Right cardiac atrium (tissue), 5 donors: ENCODE results near the gene OTOP3. TPM values are rescaled to one million over a fixed set of nuclear protein-coding genes. Genes with fewer than 3 reads are reported as not detected.

Experiments used
- ATAC-seq, 2 donors: fragments of 200-7000 bp; cut with Tn5 transposase; one replicate each; pipeline versions ENCODE4 v1.8.0 to v1.9.1; 2020; ENCODE audit warnings: moderate library complexity in 2 of 2, mild to moderate bottlenecking in 1 of 2
- DNase-seq, 3 donors: peaks; one replicate each; pipeline ENCODE4 v3.0.0-alpha.2; 2020
- H3K27ac ChIP-seq: one replicate; pipeline ENCODE4 v1.5.1; 2013; ENCODE audit warnings: mild to moderate bottlenecking, low read length, control low read depth, moderate library complexity
- H3K27me3 ChIP-seq: one replicate; pipeline ENCODE4 v1.6.1; 2013; ENCODE audit not compliant: control insufficient read depth, insufficient read depth
- H3K4me1 ChIP-seq: one replicate; pipeline ENCODE4 v1.6.1; 2013; ENCODE audit warnings: low read length; ENCODE audit not compliant: control insufficient read depth, insufficient read depth
- H3K4me3 ChIP-seq: one replicate; pipeline ENCODE4 v1.5.1; 2013; ENCODE audit warnings: low read length, control low read depth
- H3K9me3 ChIP-seq: one replicate; pipeline ENCODE4 v1.6.1; 2013; ENCODE audit warnings: low read length; ENCODE audit not compliant: control insufficient read depth
- WGBS: extraction: QIAGEN DNeasy Blood & Tissue Kit; methylation state at CpG from one replicate; pipeline ENCODE4 v1.1.7; 2013; 5-methylcytosine and 5-hydroxymethylcytosine counted together
- intact Hi-C, 4 donors: fragments of 100-400 bp; cut with DNase I; formaldehyde crosslinking; loops; one replicate each; pipeline versions ENCODE4 v1.11.0 to v1.14.0; 2022 to 2023
- polyA plus RNA-seq: library from polyadenylated mRNA; stranded (reverse); fragments of 200-250 nt; gene quantifications from one replicate; pipeline ENCODE4 v1.2.3, GENCODE V29; 2013
- total RNA-seq, 4 donors: library from RNA; stranded (reverse); fragmentation: NEBNext Ultra II Directional; extraction: Animal tissue kit (Norgen Biotek cat#: 25700); gene quantifications; one replicate each; pipeline ENCODE4 v1.2.1, GENCODE V29; 2021
- donor health status: healthy with polysubstance abuse.
- donor health status: DM: no; HTN: yes; CAD: no.
- donor health status: DM: no; HTN: no; CAD: no.
- donor health status: DM: no; HTN: yes; CAD: no; lungs with severe emphysema.
- donor health status: DM: yes; HTN: yes; CAD: no.

Gene OTOP3
- total and polyA plus RNA-seq, 5 donors = not detected

- Histone ChIP-seq H3K9me3 (no peaks in the 10 kb centered on the region), H3K4me3 (no peak overlapping the region), H3K27ac (no peak overlapping the region), H3K4me1 (no peaks in the 10 kb centered on the region), H3K27me3 (no peaks in the 10 kb centered on the region)
- intact Hi-C loops = no loop called here
- ATAC-seq = no peak
- no peak for DNase-seq
- 70% methylated on average over 67 of the region's 67 CpGs for WGBS
Measured at GRCh38 chr17:74919440-74920305, 16.0 kb upstream of the OTOP3 start.

DNA sequence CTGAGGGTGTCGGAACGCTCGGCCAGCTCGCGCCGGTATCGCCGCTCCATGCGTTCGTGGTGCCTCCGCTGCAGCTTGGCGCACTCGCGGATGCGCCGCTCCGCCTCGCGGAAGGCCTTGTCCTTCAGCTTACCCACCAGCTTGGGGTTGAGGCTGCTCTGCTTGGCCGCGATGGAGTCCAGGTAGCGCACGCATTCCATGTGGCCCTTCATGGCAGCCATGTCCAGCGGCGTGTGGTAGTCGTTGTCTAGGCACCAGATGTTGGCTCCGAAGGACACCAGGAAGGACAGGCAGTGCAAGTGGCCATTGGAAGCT, 15.4 kb upstream of the OTOP3 start:
- 80% methylated on average over 27 of the region's 27 CpGs for WGBS
- Histone ChIP-seq H3K4me3 (no peak overlapping the region), H3K27ac (no peak overlapping the region), H3K9me3 (no peaks in the 10 kb centered on the region), H3K4me1 (no peaks in the 10 kb centered on the region), H3K27me3 (no peaks in the 10 kb centered on the region)
- ATAC-seq = no peak
- DNase-seq = no peak
- intact Hi-C loops = no loop called here

DNA sequence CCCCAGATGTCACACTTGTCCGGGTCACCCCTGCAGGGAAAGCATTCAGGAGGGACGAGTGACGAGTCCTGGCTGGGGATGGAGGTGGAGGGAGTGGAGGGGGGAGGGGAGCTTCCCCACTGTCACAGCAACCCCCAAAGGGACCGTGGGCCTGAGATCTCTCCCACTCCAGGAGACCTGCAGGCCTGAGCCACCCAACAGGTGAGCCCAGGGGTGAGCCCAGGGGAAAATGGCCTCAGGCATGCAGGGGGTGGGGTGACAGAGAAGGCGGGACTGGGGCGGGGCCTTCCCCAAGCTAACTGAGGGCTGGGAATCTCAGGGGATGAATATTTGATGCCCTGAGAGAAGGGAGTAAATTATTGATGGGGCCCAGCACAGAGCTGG, 15.1 kb upstream of the OTOP3 start:
- DNase-seq (no peak), ATAC-seq (no peak)
- intact Hi-C loops = no loop called here
- no peaks in the 10 kb centered on the region for H3K4me1 ChIP-seq
- 41% methylated on average over 6 of the region's 6 CpGs for WGBS
- H3K9me3 ChIP-seq = no peaks in the 10 kb centered on the region
- no peak overlapping the region for H3K27ac ChIP-seq
- no peaks in the 10 kb centered on the region for H3K27me3 ChIP-seq
- no peak overlapping the region for H3K4me3 ChIP-seq

DNA sequence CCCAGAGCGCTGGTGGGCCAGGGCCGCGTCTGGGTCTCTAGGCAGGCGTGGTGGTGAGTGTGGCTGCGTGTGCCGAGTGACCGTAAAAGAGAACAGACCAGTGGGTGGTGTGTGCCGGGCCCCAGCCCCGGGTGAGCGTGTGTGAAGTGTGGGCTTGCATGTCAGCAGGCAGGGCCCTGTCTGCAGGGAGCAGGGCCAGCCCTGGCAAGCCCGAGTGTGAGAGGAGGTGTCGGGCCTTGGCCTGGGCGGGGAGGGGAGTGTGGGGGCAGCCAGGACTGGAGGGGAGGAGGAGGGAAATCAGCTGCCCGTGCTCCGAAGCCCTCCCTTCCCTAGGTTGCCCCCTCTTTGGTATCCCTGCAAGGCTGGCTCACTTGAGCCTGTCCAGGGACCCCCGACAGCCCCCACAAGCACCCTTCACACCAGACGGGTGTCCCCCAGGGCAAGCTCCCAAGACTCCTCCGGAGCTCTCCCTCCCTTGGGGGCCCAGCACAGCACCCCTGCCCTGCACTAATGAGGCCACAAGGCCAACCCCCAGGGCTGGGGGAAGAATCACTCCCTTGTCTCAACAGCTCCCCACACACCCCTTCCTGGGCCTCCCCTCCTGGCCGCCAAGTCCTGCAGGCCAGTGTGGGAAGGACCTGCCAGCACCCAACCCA, 14.5 kb upstream of the OTOP3 start:
- H3K27me3 ChIP-seq = no peaks in the 10 kb centered on the region
- peak in 2 of 3 donors; percentile 74 to 84 for DNase-seq
- no peaks in the 10 kb centered on the region for H3K4me1 ChIP-seq
- no peaks in the 10 kb centered on the region for H3K9me3 ChIP-seq
- intact Hi-C loops = no loop called here
- 33% methylated on average over 19 of the region's 19 CpGs for WGBS
- peak; percentile 47 to 59 for ATAC-seq
- no peak overlapping the region for H3K4me3 ChIP-seq
- H3K27ac ChIP-seq = no peak overlapping the region

GRCh38 chr17:74921769-74922168, 13.9 kb upstream of the OTOP3 start:
- WGBS = 97% methylated on average over 2 of the region's 2 CpGs
- Histone ChIP-seq H3K4me1 (no peaks in the 10 kb centered on the region), H3K27me3 (no peaks in the 10 kb centered on the region), H3K9me3 (no peaks in the 10 kb centered on the region), H3K4me3 (no peak overlapping the region), H3K27ac (no peak overlapping the region)
- intact Hi-C loops = no loop called here
- ATAC-seq (no peak), DNase-seq (no peak)

DNA sequence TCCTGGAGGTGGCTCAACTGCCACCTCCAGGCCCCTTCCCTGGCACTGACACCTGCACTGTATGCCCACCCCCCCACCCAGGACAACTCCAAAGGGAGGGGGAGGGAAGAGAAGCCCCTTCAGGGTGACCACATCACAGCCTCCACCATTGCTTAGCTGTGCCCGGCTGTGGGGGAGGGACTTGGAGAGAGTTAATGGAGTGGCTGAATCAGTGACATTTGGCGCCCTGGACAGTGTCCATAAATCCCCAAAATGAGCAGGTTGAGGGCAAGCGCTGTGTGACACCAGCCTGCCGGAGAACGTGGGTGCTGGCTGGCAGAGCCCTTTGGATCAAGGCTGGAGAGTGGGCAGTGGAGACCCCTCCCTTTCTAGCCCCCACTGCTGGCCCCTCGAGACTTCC, 13.5 kb upstream of the OTOP3 start:
- Histone ChIP-seq H3K4me1 (no peaks in the 10 kb centered on the region), H3K27ac (no peak overlapping the region), H3K4me3 (no peak overlapping the region), H3K27me3 (no peaks in the 10 kb centered on the region), H3K9me3 (no peaks in the 10 kb centered on the region)
- intact Hi-C loops = no loop called here
- DNase-seq (no peak), ATAC-seq (no peak)
- 46% methylated on average over 6 of the region's 6 CpGs for WGBS

GRCh38 chr17:74922694-74923537, 12.8 kb upstream of the OTOP3 start, which contains the start of gene USH1G:
TSS of gene USH1G (minus strand) at chr17:74923255. CDS start at chr17:74923073, 182 bp downstream.
- ATAC-seq (peak; percentile 4 to 26), DNase-seq (peak in 1 of 3 donors; percentile 65)
- Histone ChIP-seq H3K4me3 (peak within 1 kb of the TSS; percentile 8), H3K27ac (no peak within 1 kb of the TSS), H3K4me1 (no peaks in the 10 kb centered on the region), H3K9me3 (no peaks in the 10 kb centered on the region), H3K27me3 (no peaks in the 10 kb centered on the region)
- intact Hi-C loops = no loop called here
- whole genome bisulfite sequencing = 5% methylated on average over 57 of the region's 57 CpGs

DNA sequence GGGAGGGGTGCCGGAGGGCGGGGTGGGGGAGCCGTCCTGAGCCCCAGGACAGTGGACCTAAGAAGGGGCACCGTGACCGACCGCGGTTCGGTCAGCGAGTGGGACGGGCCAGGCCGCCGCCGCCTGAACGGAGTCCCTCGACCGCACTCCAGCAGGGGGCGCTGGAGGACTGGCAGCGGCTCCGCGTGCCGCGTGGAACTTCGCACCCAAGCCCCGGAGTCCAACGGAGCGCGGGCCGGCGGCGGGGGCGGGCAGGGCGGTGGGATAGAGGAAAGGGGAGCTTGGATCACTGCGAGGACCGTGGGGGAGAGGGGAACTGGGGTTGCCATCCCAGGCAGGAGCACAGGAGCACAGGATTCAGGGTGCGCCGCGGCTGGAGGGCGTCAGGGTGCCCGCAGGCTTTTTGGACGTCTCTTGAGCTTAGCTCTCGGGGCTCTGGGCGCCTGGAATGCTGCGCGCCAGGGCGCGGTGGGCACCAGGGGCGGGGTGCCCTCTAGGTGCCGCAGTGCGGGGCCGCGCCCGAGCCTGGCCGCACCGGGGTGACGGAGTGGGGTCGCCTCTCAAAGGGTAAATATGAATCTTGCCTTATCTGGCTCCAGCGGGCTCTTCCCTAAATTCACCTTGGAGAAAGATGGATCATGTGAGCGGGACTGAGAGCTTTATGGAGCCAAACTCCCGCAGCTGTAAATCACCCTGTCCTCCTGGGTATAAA, 12.0 kb upstream of the OTOP3 start:
- H3K27me3 ChIP-seq = no peaks in the 10 kb centered on the region
- ATAC-seq = peak; percentile 42 to 72
- no peaks in the 10 kb centered on the region for H3K9me3 ChIP-seq
- WGBS = 4% methylated on average over 59 of the region's 59 CpGs
- no peak overlapping the region for H3K27ac ChIP-seq
- no peaks in the 10 kb centered on the region for H3K4me1 ChIP-seq
- H3K4me3 ChIP-seq = peak overlapping the region; percentile 8
- peak; percentile 76 to 88 (median 86) for DNase-seq
- intact Hi-C loops = no loop called here

DNA sequence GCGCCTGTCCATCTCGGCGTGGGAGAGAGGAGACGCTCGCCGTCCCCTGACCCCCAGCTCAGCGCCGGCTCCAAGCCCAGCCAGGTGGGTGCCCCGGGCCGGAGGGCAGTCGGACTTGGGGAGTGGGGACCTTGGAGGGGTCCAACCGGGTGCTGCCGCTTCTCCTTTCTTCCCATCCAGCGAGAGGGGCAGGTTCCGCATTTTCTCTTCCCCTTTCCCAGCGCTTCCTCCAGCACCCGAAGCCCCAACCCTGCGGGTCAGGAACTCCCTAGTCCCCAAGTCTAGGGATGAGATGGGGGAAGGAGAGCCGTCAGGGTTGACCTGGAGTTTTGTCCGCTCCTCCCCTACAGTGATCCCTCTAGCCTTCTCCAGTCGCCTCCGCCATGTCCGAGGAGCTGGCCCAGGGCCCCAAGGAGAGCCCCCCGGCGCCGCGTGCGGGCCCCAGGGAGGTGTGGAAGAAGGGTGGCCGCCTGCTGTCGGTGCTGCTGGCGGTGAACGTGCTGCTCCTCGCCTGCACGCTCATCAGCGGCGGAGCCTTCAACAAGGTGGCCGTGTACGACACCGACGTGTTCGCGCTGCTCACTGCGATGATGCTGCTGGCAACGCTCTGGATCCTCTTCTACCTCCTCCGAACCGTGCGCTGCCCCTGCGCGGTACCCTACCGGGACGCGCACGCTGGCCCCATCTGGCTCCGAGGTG, 11.3 kb upstream of the OTOP3 start, which contains the start of gene OTOP2:
Gene OTOP2 (plus strand): TSS at position 24 of the 699 bp plus-strand sequence. CDS start 360 bp downstream, at position 384.
- Histone ChIP-seq H3K27ac (no peak within 1 kb of the TSS), H3K4me3 (peak within 1 kb of the TSS; percentile 8), H3K27me3 (no peaks in the 10 kb centered on the region), H3K4me1 (no peaks in the 10 kb centered on the region), H3K9me3 (no peaks in the 10 kb centered on the region)
- intact Hi-C loops = no loop called here
- DNase-seq (peak in 2 of 3 donors; percentile 56 to 74), ATAC-seq (no peak)
- WGBS = 3% methylated on average over 54 of the region's 54 CpGs

DNA sequence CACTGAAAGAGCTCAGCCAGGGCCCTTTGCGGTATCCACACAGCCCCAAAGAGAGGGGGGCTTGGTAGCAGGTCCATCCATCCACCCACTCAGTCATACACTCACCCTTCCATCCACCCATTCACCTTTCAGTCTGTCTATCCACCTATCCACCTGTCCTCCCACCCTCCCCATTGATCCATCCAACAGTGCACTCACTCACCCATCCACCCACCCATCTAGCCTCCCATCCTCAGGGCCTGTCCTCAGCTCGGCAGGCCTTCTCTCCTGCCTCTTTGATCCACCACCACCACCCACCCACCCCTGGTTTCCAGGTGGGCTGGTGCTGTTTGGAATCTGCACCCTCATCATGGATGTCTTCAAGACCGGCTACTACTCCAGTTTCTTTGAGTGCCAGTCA, 10.5 kb upstream of the OTOP3 start:
- Histone ChIP-seq H3K27ac (no peak overlapping the region), H3K4me1 (no peaks in the 10 kb centered on the region), H3K27me3 (no peaks in the 10 kb centered on the region), H3K9me3 (no peaks in the 10 kb centered on the region), H3K4me3 (no peak overlapping the region)
- intact Hi-C loops = no loop called here
- ATAC-seq (no peak), DNase-seq (no peak)
- WGBS = 72% methylated on average over 3 of the region's 3 CpGs
